ENCODE data around the gene KRT38.

KRT38 gene

DNA sequence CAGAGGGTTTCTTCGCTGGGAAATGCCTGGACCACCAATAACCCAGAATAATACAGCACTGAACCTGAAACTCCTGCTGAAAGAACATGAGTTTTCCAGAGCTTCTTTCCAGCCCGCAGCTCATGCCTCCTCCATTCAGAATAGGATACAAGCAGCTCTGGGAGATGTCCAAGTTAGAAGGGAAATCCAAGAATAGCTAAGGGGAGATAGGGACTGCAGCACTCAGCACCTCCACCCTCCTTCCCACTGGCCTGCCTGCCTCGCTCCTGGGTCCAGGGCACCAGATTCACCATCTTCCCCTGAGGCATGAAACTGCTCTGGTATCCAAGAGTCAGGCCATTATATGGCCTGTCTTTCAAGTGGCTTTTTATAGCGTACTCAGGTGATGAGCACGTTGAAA lies 47.5 kb downstream of the KRT38 start:
- no peak for DNase-seq

DNA sequence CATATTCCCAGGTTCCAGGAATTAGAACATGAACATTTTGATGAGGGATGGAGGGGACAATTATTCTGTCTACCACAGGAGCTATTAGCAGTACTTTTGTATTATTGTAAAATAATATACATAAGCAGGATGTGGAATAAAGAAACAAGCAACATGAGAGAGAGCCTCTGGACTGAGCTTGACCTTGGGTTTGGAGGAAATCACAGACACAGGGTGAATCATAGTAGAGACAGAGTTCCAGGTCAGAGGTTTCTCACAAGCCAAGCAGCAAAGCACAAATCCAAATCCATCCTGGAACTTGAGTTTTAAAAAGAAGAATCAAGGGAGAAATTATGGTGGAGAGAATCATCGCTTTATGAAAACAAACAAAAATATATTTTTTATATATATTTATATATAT lies 48.5 kb downstream of the KRT38 start:
- DNase-seq, result no peak

DNA sequence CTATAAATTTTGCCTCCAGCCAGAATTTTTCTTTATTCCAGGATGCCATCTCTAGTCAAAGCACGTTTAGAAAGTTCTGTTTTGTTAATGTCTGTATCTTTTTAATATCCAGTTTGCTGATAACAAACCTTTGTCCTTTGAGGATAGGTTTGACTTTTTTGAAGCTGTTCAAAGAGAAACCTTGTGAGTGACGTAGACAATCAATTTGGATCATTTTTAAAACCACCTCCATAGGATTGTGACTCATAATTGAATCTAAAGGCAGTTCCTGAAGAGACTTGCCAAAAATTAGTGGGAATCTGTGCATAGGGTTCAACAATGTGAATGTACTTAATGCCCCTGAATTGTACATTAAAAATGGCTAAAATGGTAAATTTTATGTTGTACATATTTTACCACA lies 49.2 kb downstream of the KRT38 start:
- DNase-seq, result no peak

DNA sequence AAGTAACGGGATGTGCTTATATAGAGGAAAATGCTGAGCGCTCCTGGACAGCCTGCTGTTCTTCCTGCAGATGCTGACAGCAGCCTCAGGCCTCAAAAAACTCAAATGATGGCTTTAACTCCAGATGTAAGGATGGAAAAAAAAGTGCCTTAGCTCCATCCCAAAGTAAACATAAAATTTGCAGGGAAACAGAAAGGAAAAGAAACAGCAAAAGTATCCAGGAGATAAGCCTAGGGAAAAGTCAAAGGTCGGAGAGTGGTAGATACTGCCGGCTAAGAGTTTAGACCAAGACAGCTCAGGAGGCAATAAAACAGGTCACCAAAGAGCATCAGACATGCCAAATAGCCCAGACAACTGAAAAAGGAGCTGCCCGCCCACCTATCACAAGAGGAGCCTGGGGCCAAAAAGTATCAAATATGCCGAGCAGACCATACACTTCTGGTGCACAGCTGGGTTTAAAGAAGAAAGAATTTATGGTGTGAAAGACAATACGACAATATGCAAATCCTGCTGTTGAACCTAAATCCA lies 50.3 kb downstream of the KRT38 start:
- DNase-seq, result no peak

DNA sequence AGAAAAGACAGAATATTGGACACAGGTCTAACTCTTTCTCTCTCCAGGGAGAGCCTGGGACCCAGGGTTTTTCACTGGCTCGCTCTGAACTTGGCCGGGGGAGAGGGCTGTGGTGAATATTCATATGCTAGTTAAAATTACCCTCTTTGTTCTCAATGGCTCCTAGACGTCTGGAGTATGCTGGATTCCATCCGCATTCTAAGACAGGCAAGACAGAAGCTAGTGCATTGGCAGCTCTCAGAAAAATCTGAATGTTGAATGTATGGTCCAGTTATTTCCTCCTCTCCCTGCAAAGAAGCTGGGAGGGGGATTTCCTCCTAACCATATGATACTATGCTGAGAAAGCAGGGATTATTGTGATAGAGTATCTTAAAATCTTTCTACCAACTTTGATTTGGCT lies 53.1 kb downstream of the KRT38 start:
- no peak for DNase-seq

DNA sequence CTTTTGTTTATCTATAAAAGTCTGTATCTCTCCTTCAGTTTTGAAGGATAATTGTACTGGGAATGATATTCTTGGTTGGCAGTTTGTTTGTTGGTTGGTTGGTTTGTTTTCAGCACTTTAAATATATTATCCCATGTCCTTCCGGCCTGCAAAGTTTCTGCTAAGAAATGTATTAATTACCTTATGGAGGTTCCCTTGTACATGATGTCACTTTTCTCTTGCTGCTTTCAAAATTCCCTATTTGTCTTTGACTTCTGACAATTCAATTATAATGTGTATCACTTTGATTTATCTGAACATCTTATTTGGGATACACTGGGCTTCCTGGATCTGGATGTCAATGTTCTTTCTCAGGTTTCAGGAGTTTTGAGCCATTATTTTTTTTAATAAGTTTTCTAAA lies 54.6 kb downstream of the KRT38 start:
- DNase-seq, result no peak
